ENCODE data around the gene KRTAP1-5. TPM values are rescaled to one million over a fixed set of nuclear protein-coding genes. Genes with fewer than 3 reads are reported as not detected.

The KRTAP1-5 gene
- total RNA-seq, 2 donors from 2014 or later: not detected

GRCh38 chr17:41008811-41009210 lies 18.2 kb downstream of the KRTAP1-5 start, which contains the start of gene KRTAP3-1:
Gene KRTAP3-1, minus strand, starts transcription at chr17:41009128. Its CDS starts 54 bp downstream, at chr17:41009074.
- H3K4me1 ChIP-seq (ENCODE audit: control insufficient read depth, insufficient read depth, low read length): peaks cover 8% of the 10 kb centered on the region
- TF ChIP-seq CTCF (conservative IDR thresholded peaks at IDR 0.05): no peak
- H3K4me1 Mint-ChIP-seq: peaks cover 21% of the 10 kb centered on the region
- peak; percentile 68 for DNase-seq
- H3K27ac ChIP-seq (ENCODE audit: low read depth, low read length): no peak within 1 kb of the TSS
- no peaks in the 10 kb centered on the region for H3K36me3 ChIP-seq (ENCODE audit: control insufficient read depth, insufficient read depth, low read length)
- WGBS, 2 experiments (ENCODE audit: insufficient coverage in 1 of 2, insufficient read length in 1 of 2): 91 to 100% methylated on average over 2 to 6 of the region's 8 CpGs
- no peak within 1 kb of the TSS for H3K4me3 Mint-ChIP-seq
- no peak within 1 kb of the TSS for H3K9ac ChIP-seq (ENCODE audit: extremely low read depth, low read length, poor library complexity, severe bottlenecking)
- H3K4me3 ChIP-seq (ENCODE audit: low read length): peak within 1 kb of the TSS; percentile 16
- H3K9me3 Mint-ChIP-seq: no peaks in the 10 kb centered on the region
- no peaks in the 10 kb centered on the region for H3K36me3 Mint-ChIP-seq (ENCODE audit: low read depth)
- no peaks in the 10 kb centered on the region for H3K27me3 ChIP-seq (ENCODE audit: control insufficient read depth, insufficient read depth, low read length, poor library complexity, severe bottlenecking)
- H3K27me3 Mint-ChIP-seq (ENCODE audit: insufficient read depth): no peaks in the 10 kb centered on the region
- H3K9me3 ChIP-seq (ENCODE audit: control insufficient read depth, low read length): no peaks in the 10 kb centered on the region
- H3K27ac Mint-ChIP-seq: no peak within 1 kb of the TSS

GRCh38 chr17:41004397-41004796 lies 22.6 kb downstream of the KRTAP1-5 start:
- Mint-ChIP-seq H3K9me3 (no peaks in the 10 kb centered on the region), H3K36me3 (ENCODE audit: low read depth) (no peaks in the 10 kb centered on the region), H3K27me3 (ENCODE audit: insufficient read depth) (no peaks in the 10 kb centered on the region), H3K4me1 (peaks cover 9% of the 10 kb centered on the region), H3K4me3 (no peak overlapping the region), H3K27ac (no peak overlapping the region)
- TF ChIP-seq CTCF (conservative IDR thresholded peaks at IDR 0.05): no peak
- DNase-seq: peak; percentile 60
- H3K27me3 ChIP-seq (ENCODE audit: control insufficient read depth, insufficient read depth, low read length, poor library complexity, severe bottlenecking): no peaks in the 10 kb centered on the region
- H3K4me3 ChIP-seq (ENCODE audit: low read length): no peak overlapping the region
- WGBS, 2 experiments (ENCODE audit: insufficient coverage in 1 of 2, insufficient read length in 1 of 2): 91 to 100% methylated on average over 3 of the region's 3 CpGs
- H3K9me3 ChIP-seq (ENCODE audit: control insufficient read depth, low read length): no peaks in the 10 kb centered on the region
- no peak overlapping the region for H3K27ac ChIP-seq (ENCODE audit: low read depth, low read length)
- no peak overlapping the region for H3K9ac ChIP-seq (ENCODE audit: extremely low read depth, low read length, poor library complexity, severe bottlenecking)
- no peaks in the 10 kb centered on the region for H3K36me3 ChIP-seq (ENCODE audit: control insufficient read depth, insufficient read depth, low read length)
- peaks cover 5% of the 10 kb centered on the region for H3K4me1 ChIP-seq (ENCODE audit: control insufficient read depth, insufficient read depth, low read length)

GRCh38 chr17:41003926-41004325 lies 23.1 kb downstream of the KRTAP1-5 start:
- 87 to 100% methylated on average over 2 to 4 of the region's 4 CpGs for WGBS, 2 experiments (ENCODE audit: insufficient coverage in 1 of 2, insufficient read length in 1 of 2)
- H3K4me3 ChIP-seq (ENCODE audit: low read length): no peak overlapping the region

More at GRCh38 chr17:41003926-41004325, 23.1 kb downstream of the KRTAP1-5 start:
- Histone ChIP-seq H3K4me1 (ENCODE audit: control insufficient read depth, insufficient read depth, low read length) (peaks cover 5% of the 10 kb centered on the region), H3K36me3 (ENCODE audit: control insufficient read depth, insufficient read depth, low read length) (no peaks in the 10 kb centered on the region), H3K9ac (ENCODE audit: extremely low read depth, low read length, poor library complexity, severe bottlenecking) (no peak overlapping the region), H3K9me3 (ENCODE audit: control insufficient read depth, low read length) (no peaks in the 10 kb centered on the region), H3K27ac (ENCODE audit: low read depth, low read length) (no peak overlapping the region), H3K27me3 (ENCODE audit: control insufficient read depth, insufficient read depth, low read length, poor library complexity, severe bottlenecking) (no peaks in the 10 kb centered on the region)
- no peak for DNase-seq
- Mint-ChIP-seq H3K36me3 (ENCODE audit: low read depth) (no peaks in the 10 kb centered on the region), H3K4me3 (no peak overlapping the region), H3K27me3 (ENCODE audit: insufficient read depth) (no peaks in the 10 kb centered on the region), H3K27ac (no peak overlapping the region), H3K9me3 (no peaks in the 10 kb centered on the region), H3K4me1 (peaks cover 5% of the 10 kb centered on the region)
- TF ChIP-seq CTCF (conservative IDR thresholded peaks at IDR 0.05): no peak

Data from endodermal cell (in vitro differentiated cells).